HUES6 (cell line): ENCODE data around the gene MLKL.
"Not testable (repeated sequence)": the region's sequence is repeated elsewhere in the genome, so short reads cannot be mapped to it uniquely, and the experiment has no call there.

Experiments used
- H3K27ac ChIP-seq: 2 replicates; pipeline ENCODE4 v1.7.0; 2013; ENCODE audit warnings: low read depth, mild to moderate bottlenecking, low read length, inconsistent platforms
- H3K27me3 ChIP-seq: 2 replicates; pipeline ENCODE4 v1.6.1; 2013; ENCODE audit warnings: low read length; ENCODE audit not compliant: control insufficient read depth, insufficient read depth
- H3K36me3 ChIP-seq: 2 replicates; pipeline ENCODE4 v1.6.1; 2013; ENCODE audit warnings: low read length; ENCODE audit not compliant: control insufficient read depth, insufficient read depth
- H3K4me1 ChIP-seq: 2 replicates; pipeline ENCODE4 v1.6.1; 2013; ENCODE audit warnings: low read length; ENCODE audit not compliant: control insufficient read depth, insufficient read depth
- H3K4me3 ChIP-seq: 2 replicates; pipeline ENCODE4 v1.5.1; 2013; ENCODE audit warnings: low read depth, low read length
- H3K9ac ChIP-seq: one replicate; pipeline ENCODE4 v1.6.1; 2013; ENCODE audit warnings: mild to moderate bottlenecking, low read length
- H3K9me3 ChIP-seq: 2 replicates; pipeline ENCODE4 v1.6.1; 2013; ENCODE audit warnings: low read depth, low read length; ENCODE audit not compliant: control insufficient read depth, insufficient read depth

Gene MLKL

GRCh38 chr16:74698222-74698621 lies 2.4 kb downstream of the MLKL start:
- no peak overlapping the region for H3K27ac ChIP-seq
- H3K36me3 ChIP-seq, result no peaks in the 10 kb centered on the region
- H3K4me1 ChIP-seq, result peaks cover 5% of the 10 kb centered on the region; the same call in 1 of the 2 replicates
- H3K9ac ChIP-seq, result no peak overlapping the region
- no peak overlapping the region for H3K4me3 ChIP-seq
- peaks cover 10% of the 10 kb centered on the region; the same call in 1 of the 2 replicates for H3K27me3 ChIP-seq
- H3K9me3 ChIP-seq, result no peaks in the 10 kb centered on the region

- H3K36me3 ChIP-seq, result no peaks in the 10 kb centered on the region
- H3K27ac ChIP-seq, result no peak overlapping the region
- peak overlapping the region; percentile 71 for H3K4me3 ChIP-seq
- no peak overlapping the region for H3K9ac ChIP-seq
- H3K4me1 ChIP-seq, result peaks cover under 1% of the 10 kb centered on the region; the same call in 1 of the 2 replicates
- no peaks in the 10 kb centered on the region for H3K9me3 ChIP-seq
- H3K27me3 ChIP-seq, result peaks cover 8% of the 10 kb centered on the region; the same call in 1 of the 2 replicates
Measured at GRCh38 chr16:74695450-74696422, 4.9 kb downstream of the MLKL start.

- Histone ChIP-seq H3K4me1 (no peaks in the 10 kb centered on the region), H3K36me3 (no peaks in the 10 kb centered on the region), H3K27me3 (no peaks in the 10 kb centered on the region), H3K9ac (no peak overlapping the region), H3K27ac (no peak overlapping the region), H3K9me3 (no peaks in the 10 kb centered on the region), H3K4me3 (no peak overlapping the region)
Measured at GRCh38 chr16:74691093-74691855, 9.4 kb downstream of the MLKL start.

- Histone ChIP-seq H3K9ac (no peak overlapping the region), H3K27ac (no peak overlapping the region), H3K4me1 (0 out of 2 replicates have a peak, but pooled peaks cover 5% of the 10 kb centered on the region), H3K4me3 (no peak overlapping the region), H3K36me3 (no peaks in the 10 kb centered on the region), H3K27me3 (no peaks in the 10 kb centered on the region), H3K9me3 (no peaks in the 10 kb centered on the region)
Measured at GRCh38 chr16:74682556-74682955, 18.1 kb downstream of the MLKL start.

GRCh38 chr16:74680681-74681080 lies 20.0 kb downstream of the MLKL start:
- no peak overlapping the region for H3K27ac ChIP-seq
- no peaks in the 10 kb centered on the region for H3K36me3 ChIP-seq
- H3K4me3 ChIP-seq, result no peak overlapping the region
- H3K9me3 ChIP-seq, result no peaks in the 10 kb centered on the region
- no peaks in the 10 kb centered on the region; the same call in 1 of the 2 replicates for H3K27me3 ChIP-seq
- H3K9ac ChIP-seq, result no peak overlapping the region
- H3K4me1 ChIP-seq, result 0 out of 2 replicates have a peak, but pooled peaks cover 5% of the 10 kb centered on the region

GRCh38 chr16:74679983-74680382 lies 20.7 kb downstream of the MLKL start:
- H3K27me3 ChIP-seq, result no peaks in the 10 kb centered on the region; the same call in 1 of the 2 replicates
- no peaks in the 10 kb centered on the region for H3K36me3 ChIP-seq
- H3K4me3 ChIP-seq, result no peak overlapping the region
- no peak overlapping the region for H3K27ac ChIP-seq
- 0 out of 2 replicates have a peak, but pooled peaks cover 5% of the 10 kb centered on the region for H3K4me1 ChIP-seq
- no peak overlapping the region for H3K9ac ChIP-seq
- H3K9me3 ChIP-seq, result no peaks in the 10 kb centered on the region

GRCh38 chr16:74677868-74678267 lies 22.8 kb downstream of the MLKL start:
- no peaks in the 10 kb centered on the region for H3K9me3 ChIP-seq
- H3K27me3 ChIP-seq, result no peaks in the 10 kb centered on the region; the same call in 1 of the 2 replicates
- 0 out of 2 replicates have a peak, but pooled peaks cover 5% of the 10 kb centered on the region for H3K4me1 ChIP-seq
- no peaks in the 10 kb centered on the region for H3K36me3 ChIP-seq
- H3K9ac ChIP-seq, result no peak overlapping the region
- H3K27ac ChIP-seq, result no peak overlapping the region
- H3K4me3 ChIP-seq, result no peak overlapping the region

GRCh38 chr16:74673876-74674275 lies 26.8 kb downstream of the MLKL start:
- Histone ChIP-seq H3K9ac (no peak overlapping the region), H3K36me3 (no peaks in the 10 kb centered on the region), H3K27me3 (no peaks in the 10 kb centered on the region; the same call in 1 of the 2 replicates), H3K9me3 (no peaks in the 10 kb centered on the region), H3K27ac (no peak overlapping the region), H3K4me1 (no peaks in the 10 kb centered on the region), H3K4me3 (no peak overlapping the region)

- H3K4me3 ChIP-seq, H3K9ac ChIP-seq, H3K9me3 ChIP-seq, H3K4me1 ChIP-seq, H3K27ac ChIP-seq, H3K27me3 ChIP-seq: not testable (repeated sequence)
- peaks cover 17% of the 10 kb centered on the region for H3K36me3 ChIP-seq
Measured at GRCh38 chr16:74668877-74669276, 31.8 kb downstream of the MLKL start.

GRCh38 chr16:74667255-74667700 lies 33.4 kb downstream of the MLKL start:
- Histone ChIP-seq H3K4me1 (no peaks in the 10 kb centered on the region), H3K36me3 (peaks cover 32% of the 10 kb centered on the region), H3K4me3 (peak overlapping the region; percentile 91), H3K27me3 (no peaks in the 10 kb centered on the region), H3K9ac (peak overlapping the region; percentile 87), H3K27ac (peak overlapping the region; percentile 72), H3K9me3 (no peaks in the 10 kb centered on the region)
